Stimulated activated naive CD4-positive, alpha-beta T cell treated with Interleukin-2 at 50 U/mL for 16 hours (primary cell): Measurements from ENCODE around the gene WASL.

Experiments
- DNase-seq: peaks from one replicate; lab custom pipeline; 2025; lab: John Stamatoyannopoulos, UW

The WASL gene

GRCh38 chr7:123690550-123690949 is 58.3 kb downstream of the WASL start:
- no peak for DNase-seq

GRCh38 chr7:123689250-123689649 is 59.6 kb downstream of the WASL start:
- DNase-seq = no peak

- DNase-seq = no peak
Observed at GRCh38 chr7:123687727-123688126, 61.1 kb downstream of the WASL start.

GRCh38 chr7:123687161-123687560 is 61.6 kb downstream of the WASL start:
- no peak for DNase-seq

GRCh38 chr7:123682690-123683089 is 66.1 kb downstream of the WASL start:
- no peak for DNase-seq

- no peak for DNase-seq
Observed at GRCh38 chr7:123681561-123681960, 67.2 kb downstream of the WASL start.

GRCh38 chr7:123680580-123680979 is 68.2 kb downstream of the WASL start:
- DNase-seq = no peak

- no peak for DNase-seq
Observed at GRCh38 chr7:123679614-123680013, 69.2 kb downstream of the WASL start.

GRCh38 chr7:123677061-123677715 is 71.6 kb downstream of the WASL start:
- DNase-seq = no peak

GRCh38 chr7:123675181-123675473 is 73.7 kb downstream of the WASL start:
- DNase-seq = no peak

GRCh38 chr7:123674399-123675180 is 74.2 kb downstream of the WASL start:
- DNase-seq = no peak

GRCh38 chr7:123673752-123674398 is 74.9 kb downstream of the WASL start:
- no peak for DNase-seq

- DNase-seq = no peak
Observed at GRCh38 chr7:123673137-123673732, 75.6 kb downstream of the WASL start.

- DNase-seq = no peak
Observed at GRCh38 chr7:123669485-123669884, 79.3 kb downstream of the WASL start.

GRCh38 chr7:123666492-123666891 is 82.3 kb downstream of the WASL start:
- no peak for DNase-seq

- no peak for DNase-seq
Observed at GRCh38 chr7:123665896-123666295, 82.9 kb downstream of the WASL start.

- DNase-seq = no peak
Observed at GRCh38 chr7:123665157-123665556, 83.6 kb downstream of the WASL start.

GRCh38 chr7:123663200-123663599 is 85.6 kb downstream of the WASL start:
- no peak for DNase-seq

GRCh38 chr7:123662755-123663154 is 86.0 kb downstream of the WASL start:
- DNase-seq = no peak

GRCh38 chr7:123662293-123662692 is 86.5 kb downstream of the WASL start:
- no peak for DNase-seq

GRCh38 chr7:123661765-123662164 is 87.0 kb downstream of the WASL start:
- DNase-seq = no peak

GRCh38 chr7:123660514-123661354 is 88.1 kb downstream of the WASL start:
- no peak for DNase-seq
